ENCODE data around the gene SERPINA4. TPM values are rescaled to one million over a fixed set of nuclear protein-coding genes. Genes with fewer than 3 reads are reported as not detected.

Gene SERPINA4
- total RNA-seq, 1 experiment from 2014 or later = not detected

GRCh38 chr14:94600148-94600545 lies 38.9 kb downstream of the SERPINA4 start:
- no peaks in the 10 kb centered on the region for H3K79me2 ChIP-seq (ENCODE audit: insufficient read depth, low read length)
- no CpG with 5 or more reads among the region's 11 CpGs for WGBS (ENCODE audit: extremely low coverage, insufficient read length, low lambda C conversion rate)
- H2BK12ac ChIP-seq (ENCODE audit: insufficient read length, low read depth, low read length) = no peak overlapping the region
- H3T11ph ChIP-seq (ENCODE audit: low read length) = no peak overlapping the region
- no peaks in the 10 kb centered on the region for H3K9me3 Mint-ChIP-seq
- no peak overlapping the region for H3K14ac ChIP-seq (ENCODE audit: insufficient read depth, low read length)
- H2AFZ ChIP-seq (ENCODE audit: low read length) = no peak overlapping the region
- H3K27me3 Mint-ChIP-seq (ENCODE audit: low read depth) = peaks cover 20% of the 10 kb centered on the region
- H3K23ac ChIP-seq (ENCODE audit: insufficient read length, low read depth, low read length) = no peak overlapping the region
- H3K4me3 Mint-ChIP-seq = no peak overlapping the region
- no peak overlapping the region for H2BK5ac ChIP-seq (ENCODE audit: insufficient read length, low read length)
- 0 out of 2 replicates have a peak, but pooled peaks cover 2% of the 10 kb centered on the region for H3K4me1 ChIP-seq (ENCODE audit: insufficient read depth, low read length)
- H2BK120ac ChIP-seq (ENCODE audit: low read depth, low read length, poor library complexity, severe bottlenecking) = no peak overlapping the region
- H3K18ac ChIP-seq (ENCODE audit: insufficient read length, low read depth, low read length) = no peak overlapping the region
- H3K9ac ChIP-seq (ENCODE audit: extremely low read depth, insufficient read length, low read length) = no peak overlapping the region
- TF ChIP-seq, protein P1, sequence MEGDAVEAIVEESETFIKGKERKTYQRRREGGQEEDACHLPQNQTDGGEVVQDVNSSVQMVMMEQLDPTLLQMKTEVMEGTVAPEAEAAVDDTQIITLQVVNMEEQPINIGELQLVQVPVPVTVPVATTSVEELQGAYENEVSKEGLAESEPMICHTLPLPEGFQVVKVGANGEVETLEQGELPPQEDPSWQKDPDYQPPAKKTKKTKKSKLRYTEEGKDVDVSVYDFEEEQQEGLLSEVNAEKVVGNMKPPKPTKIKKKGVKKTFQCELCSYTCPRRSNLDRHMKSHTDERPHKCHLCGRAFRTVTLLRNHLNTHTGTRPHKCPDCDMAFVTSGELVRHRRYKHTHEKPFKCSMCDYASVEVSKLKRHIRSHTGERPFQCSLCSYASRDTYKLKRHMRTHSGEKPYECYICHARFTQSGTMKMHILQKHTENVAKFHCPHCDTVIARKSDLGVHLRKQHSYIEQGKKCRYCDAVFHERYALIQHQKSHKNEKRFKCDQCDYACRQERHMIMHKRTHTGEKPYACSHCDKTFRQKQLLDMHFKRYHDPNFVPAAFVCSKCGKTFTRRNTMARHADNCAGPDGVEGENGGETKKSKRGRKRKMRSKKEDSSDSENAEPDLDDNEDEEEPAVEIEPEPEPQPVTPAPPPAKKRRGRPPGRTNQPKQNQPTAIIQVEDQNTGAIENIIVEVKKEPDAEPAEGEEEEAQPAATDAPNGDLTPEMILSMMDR (conservative IDR thresholded peaks at IDR 0.05) = no peak
- H3K4me1 Mint-ChIP-seq = peaks cover 20 to 24% of the 10 kb centered on the region in 2 experiments
- H4K91ac ChIP-seq (ENCODE audit: insufficient read length, low read depth, low read length) = no peak overlapping the region
- H3K27ac Mint-ChIP-seq = no peak overlapping the region; a peak in 1 of 7 replicates
- H3K27me3 ChIP-seq (ENCODE audit: insufficient read depth, low read length) = no peaks in the 10 kb centered on the region
- no peaks in the 10 kb centered on the region for H4K20me1 ChIP-seq (ENCODE audit: control insufficient read depth, insufficient read depth, insufficient read length)
- no peak overlapping the region for H4K8ac ChIP-seq (replicated peaks; ENCODE audit: insufficient read length, low read depth, low read length)
- H2AK5ac ChIP-seq (ENCODE audit: insufficient read length, low read length) = no peak overlapping the region
- no peak overlapping the region for H3K27ac ChIP-seq (ENCODE audit: insufficient read length, low read depth, low read length)
- no peak overlapping the region for H3K56ac ChIP-seq (ENCODE audit: insufficient read length, low read depth, low read length)
- H3K36me3 Mint-ChIP-seq (ENCODE audit: insufficient read depth in 1 of 3, low read depth in 3 of 3) = peaks cover 0 to 5% (median 0%) of the 10 kb centered on the region in 3 experiments; a peak in 3 of 7 replicates
- no peaks in the 10 kb centered on the region for H3K23me2 ChIP-seq (ENCODE audit: insufficient read length, low read depth, low read length, poor library complexity, severe bottlenecking)
- H3K4ac ChIP-seq (ENCODE audit: low read depth, low read length) = no peak overlapping the region
- no peaks in the 10 kb centered on the region for H3K79me1 ChIP-seq (ENCODE audit: insufficient read depth, low read depth, low read length, poor library complexity, severe bottlenecking)
- no peak overlapping the region for H2BK15ac ChIP-seq (ENCODE audit: low read depth, low read length)
- no peak for DNase-seq
- no peak overlapping the region for H4K5ac ChIP-seq (ENCODE audit: insufficient read length, low read depth, low read length)
- H2BK20ac ChIP-seq (ENCODE audit: low read depth, low read length, poor library complexity, severe bottlenecking) = no peak overlapping the region
- no peaks in the 10 kb centered on the region for H3K9me3 ChIP-seq (ENCODE audit: control insufficient read depth, low read depth, low read length)
- H3K4me2 ChIP-seq (ENCODE audit: insufficient read depth, insufficient read length, low read length) = no peak overlapping the region

Data from H9 (cell line).